Measurements from ENCODE around the gene IPPK.

The IPPK gene

DNA sequence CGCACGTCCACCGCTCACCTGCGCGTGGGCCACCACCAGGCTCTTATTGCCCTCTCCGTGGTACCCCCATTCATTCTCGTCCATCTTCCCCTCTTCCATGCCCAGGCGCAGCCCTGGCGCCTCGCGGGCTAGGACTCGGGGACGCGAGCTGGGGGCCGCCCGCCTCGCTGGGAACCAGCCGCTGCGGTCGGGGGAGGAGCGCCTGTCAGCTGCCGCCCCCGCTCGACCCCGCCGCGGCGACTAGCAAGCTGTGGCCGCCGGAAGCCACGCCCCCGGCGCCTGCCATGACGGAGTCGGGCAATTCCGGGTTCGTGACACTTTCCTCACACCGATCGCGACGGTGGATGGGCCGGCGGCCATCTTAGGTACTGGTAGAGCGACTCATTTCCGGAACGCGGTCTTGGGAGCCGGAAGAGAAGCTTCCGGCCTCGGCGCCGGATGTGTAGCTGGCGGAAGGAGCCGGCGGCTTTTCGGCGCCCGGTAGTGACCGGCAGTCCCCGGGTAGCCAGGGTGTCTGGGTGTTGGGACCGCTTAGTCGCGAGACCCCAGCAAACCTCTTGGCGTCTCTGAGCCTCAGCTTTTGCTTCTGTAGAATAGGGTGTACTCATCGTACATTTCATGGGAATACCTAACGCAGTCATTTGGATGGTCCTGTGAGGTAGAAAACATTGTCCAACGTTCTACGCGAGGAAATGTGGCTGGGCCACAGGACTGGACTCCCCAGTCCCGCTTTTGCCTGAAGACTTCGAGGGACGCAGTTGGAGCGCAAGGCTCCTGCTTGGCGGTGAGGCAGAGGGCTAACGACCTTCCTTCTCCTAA is at the start of gene IPPK:
Gene IPPK, minus strand, starts transcription at position 242 of the 819 bp plus-strand sequence. Its CDS starts 143 bp downstream, at position 99.
- DNase-seq (ENCODE audit: low read depth), result peak; percentile 94

DNA sequence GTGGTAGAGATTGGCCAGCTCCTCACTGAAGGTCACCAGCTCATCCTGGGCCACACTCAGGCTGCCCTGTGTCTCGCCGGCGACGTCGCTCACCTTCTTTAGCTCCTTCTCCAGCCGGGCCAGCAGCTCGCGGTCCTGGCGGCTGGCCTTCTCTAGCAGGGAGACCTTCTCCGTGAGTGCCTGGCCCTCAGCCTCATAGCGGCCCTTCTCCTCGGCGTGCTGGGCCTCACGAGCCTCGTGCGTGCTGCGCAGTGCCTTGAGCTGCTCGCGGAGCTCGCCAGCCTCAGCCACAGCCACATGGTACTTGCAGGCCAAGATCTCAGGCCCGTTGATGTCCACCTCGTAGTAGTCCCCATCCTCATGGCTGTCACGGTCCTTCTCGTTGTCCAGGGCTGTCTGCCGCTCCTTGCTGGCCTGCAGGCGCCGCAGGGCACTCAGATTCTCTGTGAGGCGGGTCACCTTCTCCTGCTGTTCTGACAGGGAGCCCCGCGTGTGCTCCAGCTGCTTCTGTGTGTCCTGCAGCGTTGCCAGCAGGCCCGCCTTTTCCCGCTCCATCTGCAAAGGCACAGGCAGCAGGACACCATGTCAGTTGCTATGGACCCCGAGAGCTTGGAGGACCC is 49.2 kb upstream of the IPPK start:
- no peak for DNase-seq (ENCODE audit: low read depth)

- no peak for DNase-seq (ENCODE audit: low read depth)
Observed at GRCh38 chr9:92718086-92719001, 48.4 kb upstream of the IPPK start.

DNA sequence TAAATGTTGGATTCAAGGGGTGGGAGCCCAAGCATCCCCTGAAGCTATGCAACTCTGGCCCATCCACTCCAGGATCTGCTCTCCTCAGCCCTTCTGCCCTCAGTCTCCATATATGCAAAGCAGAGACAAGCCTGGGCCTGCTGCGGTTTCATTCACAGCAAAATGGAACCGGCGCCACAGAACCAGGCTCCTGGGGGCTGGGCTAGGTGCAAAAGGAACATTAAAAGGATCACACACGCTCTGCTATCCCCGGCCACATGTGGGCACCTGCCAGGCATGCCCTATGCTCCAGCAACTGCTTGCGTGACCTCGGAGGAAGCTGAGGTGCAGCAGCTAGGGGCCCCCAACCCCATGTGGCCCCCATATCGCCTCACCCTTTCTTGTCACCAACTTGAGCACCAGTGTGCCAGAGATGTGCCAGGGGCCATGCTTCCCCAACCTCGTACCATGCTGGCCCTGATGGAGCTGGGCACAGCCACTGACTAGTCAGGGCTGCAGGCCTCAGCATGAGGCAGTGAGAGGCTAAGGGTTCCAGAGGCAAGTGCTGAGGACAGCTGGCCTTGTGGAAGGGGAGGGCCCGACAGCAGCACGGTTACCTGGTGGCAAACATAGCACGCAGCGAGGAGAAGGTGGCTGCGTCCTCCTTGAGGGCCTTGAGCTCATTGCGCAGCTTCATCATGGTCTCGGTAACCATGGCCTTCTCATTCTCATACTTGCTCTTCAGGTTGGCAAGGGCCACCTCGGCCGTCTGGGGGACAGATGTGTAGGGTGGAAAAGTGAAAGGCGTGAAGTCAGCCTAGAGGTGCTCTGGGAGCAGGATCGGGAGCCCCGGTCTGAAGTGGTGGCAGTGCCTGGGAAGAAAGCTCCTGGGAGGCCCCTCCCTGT is 47.5 kb upstream of the IPPK start:
- no peak for DNase-seq (ENCODE audit: low read depth)

DNA sequence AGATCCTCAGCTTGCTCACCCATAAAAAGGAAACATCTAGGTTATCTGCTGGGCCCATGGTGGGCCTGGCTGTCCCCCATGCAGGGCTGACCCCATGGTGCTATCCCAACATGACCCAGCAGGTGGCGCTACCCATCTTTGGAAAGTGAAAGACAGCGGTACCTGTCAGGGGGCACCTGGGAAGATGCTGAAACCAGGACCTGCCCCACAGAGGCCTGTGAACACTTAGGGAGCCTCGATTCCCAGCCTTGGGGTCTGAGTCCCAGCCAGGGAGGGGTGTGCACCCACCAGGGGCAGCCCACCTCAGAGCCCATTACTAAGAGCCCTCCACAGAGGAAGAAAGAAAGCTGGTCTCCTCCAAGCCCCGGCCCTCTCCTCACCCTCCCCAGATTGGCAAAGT is 46.6 kb upstream of the IPPK start:
- peak; percentile 90 for DNase-seq (ENCODE audit: low read depth)

DNA sequence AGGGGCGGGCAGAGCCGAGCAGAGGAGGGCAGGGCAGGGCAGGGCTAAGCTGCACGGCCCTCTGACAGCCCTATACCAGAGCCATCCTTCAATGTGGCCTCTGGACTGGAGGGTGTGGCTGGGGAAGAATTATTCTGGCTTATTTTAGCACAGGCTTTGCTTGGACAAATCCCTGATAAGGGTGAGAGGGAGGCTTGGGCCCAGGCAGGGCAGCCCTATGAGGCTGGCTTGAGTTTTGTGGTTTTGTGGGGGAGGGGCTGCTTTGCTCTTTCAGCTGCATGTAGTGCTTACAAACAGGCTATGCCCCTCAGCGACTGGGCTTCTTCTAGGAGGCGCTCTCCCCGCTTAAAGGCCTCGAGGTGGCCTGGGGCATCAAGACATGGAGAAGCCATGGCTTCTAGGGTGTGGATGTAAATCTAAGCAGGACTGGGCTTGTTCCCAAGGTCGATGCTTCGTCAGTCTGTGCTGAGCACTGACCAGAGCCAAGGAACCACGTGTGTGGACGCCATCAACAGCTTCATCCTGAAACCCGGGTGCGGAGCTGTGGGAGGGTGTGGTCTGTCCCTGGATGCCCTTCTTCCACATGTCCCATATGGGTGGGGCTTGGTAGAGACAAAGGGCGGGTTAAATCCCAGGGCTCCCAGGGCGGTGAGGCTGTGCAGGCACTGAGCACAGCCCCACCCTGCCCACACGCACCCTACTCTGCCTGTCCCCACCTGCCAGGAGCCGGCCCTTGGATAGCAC is 45.7 kb upstream of the IPPK start:
- DNase-seq (ENCODE audit: low read depth), result no peak

DNA sequence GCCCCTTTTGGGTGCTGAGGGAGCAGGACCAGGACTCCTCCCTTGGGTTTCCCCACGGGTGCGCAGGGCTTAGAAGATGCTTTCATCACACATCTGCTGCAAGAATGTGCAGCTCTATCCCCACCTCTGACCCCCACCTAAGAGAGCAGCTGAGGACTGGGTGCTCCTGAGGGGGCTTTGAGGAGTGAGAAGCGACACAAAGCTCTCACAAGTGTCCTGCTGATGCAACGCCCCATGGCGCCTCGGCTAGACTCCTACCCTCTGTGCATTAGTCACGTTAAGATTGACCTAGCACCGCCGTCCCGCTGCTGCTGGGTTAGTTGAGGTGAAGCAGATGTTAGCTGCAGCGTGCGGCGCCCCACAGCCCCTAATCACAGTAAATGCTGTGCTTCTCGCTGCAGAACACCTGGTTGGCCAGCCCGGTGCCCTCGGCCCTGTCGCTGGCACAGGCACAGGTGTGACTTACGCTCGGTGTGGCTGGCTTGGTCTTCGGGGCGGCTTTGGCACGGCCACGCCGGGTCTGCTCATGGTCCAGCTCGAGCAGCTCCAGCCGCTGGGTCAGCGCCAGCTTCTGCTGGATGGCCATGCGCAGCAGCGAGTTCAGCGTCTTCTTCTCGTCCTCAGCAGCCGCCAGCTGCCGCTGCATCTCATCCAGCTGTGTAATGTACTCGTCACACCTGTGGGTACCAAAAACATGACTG is 45.0 kb upstream of the IPPK start:
- DNase-seq (ENCODE audit: low read depth), result no peak

GRCh38 chr9:92714016-92714415 is 44.1 kb upstream of the IPPK start:
- DNase-seq (ENCODE audit: low read depth), result no peak

- no peak for DNase-seq (ENCODE audit: low read depth)
Observed at GRCh38 chr9:92713528-92713927, 43.6 kb upstream of the IPPK start.

GRCh38 chr9:92712767-92713166 is 42.8 kb upstream of the IPPK start:
- no peak for DNase-seq (ENCODE audit: low read depth)

DNA sequence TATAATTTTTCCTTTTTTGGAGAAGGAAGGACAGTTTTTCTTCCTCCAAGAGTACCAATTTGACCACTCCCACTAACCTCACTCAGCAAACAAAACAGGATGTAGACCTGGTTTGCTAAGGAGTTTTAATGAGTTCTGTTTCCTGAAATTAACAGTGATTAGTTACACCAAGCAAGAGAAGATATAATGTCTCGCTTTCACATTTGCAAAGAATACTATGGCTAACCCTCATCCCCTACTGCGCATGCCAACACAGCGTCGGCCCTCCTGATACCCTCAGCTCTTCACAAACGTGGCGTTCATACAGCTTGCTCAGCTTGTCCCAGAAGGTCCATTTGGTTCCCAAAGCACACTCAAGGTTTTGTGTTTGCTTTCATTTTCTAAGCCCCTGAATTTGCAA is 41.9 kb upstream of the IPPK start:
- no peak for DNase-seq (ENCODE audit: low read depth)

DNA sequence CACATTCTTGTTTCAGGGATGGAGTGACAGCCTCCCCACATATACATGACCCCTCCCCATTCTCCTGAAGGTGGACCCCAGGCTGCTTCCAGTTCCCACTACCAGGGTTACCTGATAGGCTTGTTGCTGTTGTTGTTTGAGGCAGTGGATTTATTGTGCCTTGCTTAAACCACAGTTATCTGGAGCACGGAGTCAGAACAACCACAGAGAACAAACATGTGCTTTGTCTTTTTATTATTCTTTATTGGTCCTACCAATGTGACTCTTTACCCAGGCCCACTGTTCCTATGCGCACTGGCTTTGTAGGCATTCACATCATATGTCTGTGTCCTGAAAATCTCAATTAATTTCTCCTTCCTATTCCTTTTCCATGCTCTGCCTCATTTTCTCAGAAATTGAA is 41.2 kb upstream of the IPPK start:
- DNase-seq (ENCODE audit: low read depth), result no peak

GRCh38 chr9:92710368-92710767 is 40.4 kb upstream of the IPPK start:
- DNase-seq (ENCODE audit: low read depth), result no peak

DNA sequence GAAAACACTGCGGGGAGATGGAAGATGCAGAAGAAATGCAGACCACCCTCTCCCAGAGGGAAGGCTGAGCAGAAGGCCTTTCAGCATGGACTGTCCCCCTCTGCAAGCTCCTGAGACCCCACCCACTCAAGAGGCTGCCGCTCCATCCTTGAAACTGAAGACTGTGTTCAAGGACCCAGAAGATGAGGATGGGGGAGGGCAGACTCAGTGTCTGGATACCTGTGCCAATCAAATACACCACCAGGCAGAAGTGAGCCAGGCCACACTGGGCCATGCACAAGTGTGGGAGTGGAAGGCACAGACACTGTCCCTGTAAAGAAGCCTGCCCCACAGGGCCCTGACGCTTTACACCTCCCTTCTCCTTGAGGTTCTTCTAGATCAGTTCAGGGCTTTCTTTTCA is 40.0 kb upstream of the IPPK start:
- DNase-seq (ENCODE audit: low read depth), result no peak

DNA sequence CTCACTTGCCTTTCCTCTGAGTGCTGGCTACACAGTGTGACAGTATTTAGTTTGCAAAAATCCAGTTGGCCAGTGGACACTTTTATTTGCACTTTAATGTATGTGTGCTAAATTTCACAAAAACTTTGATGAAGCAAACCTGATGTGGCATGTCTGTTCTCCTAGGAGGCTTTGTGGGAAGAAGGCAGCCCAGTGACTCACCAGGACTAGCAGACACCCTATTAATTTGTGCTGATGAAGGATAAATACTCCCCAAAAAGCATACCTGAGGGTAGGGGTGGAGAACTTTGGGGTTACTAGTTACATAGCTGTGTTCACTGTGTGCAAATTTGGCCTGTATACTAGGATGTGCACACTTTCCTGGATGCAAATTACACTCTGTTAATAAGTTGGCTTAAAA is 39.3 kb upstream of the IPPK start:
- no peak for DNase-seq (ENCODE audit: low read depth)

GRCh38 chr9:92707530-92707929 is 37.6 kb upstream of the IPPK start:
- no peak for DNase-seq (ENCODE audit: low read depth)

DNA sequence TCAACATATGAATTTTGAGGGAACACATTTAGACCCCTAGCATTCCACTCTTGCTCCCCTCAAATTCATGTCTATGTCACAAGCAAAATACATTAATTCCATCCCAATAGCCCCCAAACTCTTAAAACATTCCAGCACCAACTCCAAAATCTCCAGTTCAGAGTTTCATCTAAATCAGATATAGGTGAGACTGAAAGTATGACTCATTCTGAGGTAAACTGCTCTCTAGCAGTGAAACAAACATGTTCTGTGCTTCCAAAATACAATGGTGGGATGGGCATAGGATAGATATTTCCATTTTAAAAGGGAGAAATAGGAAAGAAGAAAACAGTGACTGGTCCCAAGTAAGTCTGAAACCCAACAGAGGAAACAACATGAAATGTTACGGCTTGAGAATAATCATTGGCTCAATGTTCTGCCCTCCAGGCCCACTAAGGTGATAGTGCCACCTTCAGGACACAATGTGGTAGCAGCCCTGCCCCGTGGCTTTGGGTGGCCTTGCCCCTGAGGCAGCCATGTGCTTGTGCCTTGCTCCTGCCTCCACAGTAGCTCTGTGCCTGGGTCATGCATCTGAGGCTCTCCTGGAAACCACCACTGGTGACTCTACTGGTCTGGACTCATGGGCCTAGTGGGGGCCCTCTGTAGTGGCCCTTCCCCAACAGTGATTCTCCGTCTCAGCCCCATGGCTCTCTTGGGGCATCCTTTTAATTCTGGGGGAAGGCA is 36.4 kb upstream of the IPPK start:
- no peak for DNase-seq (ENCODE audit: low read depth)

DNA sequence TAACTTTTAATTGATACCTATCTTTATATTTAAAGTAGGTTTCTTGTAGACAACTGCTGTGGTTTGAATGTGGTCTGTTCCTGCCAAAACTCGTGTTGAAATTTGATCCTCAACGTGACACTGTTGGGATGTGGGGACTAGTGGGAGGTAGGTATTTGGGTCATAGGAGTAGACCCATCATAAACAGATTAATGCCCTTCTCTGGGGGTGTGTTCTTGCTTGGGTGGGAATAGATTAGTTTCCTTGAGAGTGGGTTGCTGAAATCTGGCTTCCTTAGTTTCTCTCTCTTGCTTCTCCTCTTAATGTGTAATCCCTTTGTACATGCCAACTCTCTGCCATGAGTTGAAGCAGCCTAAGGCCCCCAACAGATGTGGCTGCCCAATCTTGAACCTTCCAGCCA is 34.6 kb upstream of the IPPK start:
- no peak for DNase-seq (ENCODE audit: low read depth)

DNA sequence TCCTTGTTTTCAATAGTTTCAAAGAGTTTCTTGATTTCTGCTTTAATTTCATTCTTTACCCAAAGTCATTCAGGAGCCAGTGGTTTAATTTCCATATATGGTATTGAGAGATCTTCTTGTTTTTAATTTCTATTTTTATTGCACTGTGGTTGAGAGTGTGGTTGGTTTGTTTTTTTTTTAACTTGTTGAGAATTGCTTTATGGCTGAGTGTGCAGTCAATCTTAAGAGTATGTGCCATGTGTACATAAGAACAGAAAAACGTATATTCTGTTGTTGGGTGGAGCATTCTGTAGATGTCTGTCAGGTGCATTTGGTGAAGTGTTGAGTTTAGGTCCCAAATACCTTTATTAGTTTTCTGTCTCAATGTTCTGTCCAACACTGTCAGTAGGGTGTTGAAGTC is 26.7 kb upstream of the IPPK start:
- DNase-seq (ENCODE audit: low read depth), result no peak

- DNase-seq (ENCODE audit: low read depth), result no peak
Observed at GRCh38 chr9:92686954-92687353, 17.0 kb upstream of the IPPK start.

All from activated T-cell treated with anti-CD3 and anti-CD28 coated beads for 1 hour (primary cell).